NCI-H2029 (cell line): ENCODE measurements around the gene RCN2.
A peak's percentile ranks its signal among the peaks of the same experiment; 100 is the strongest.
"Not testable (repeated sequence)": the region's sequence is repeated elsewhere in the genome, so short reads cannot be mapped to it uniquely, and the experiment has no call there.

ENCODE experiments used
- DNase-seq: peaks from one replicate; lab custom pipeline; 2025; lab: John Stamatoyannopoulos, UW

The RCN2 gene

DNA sequence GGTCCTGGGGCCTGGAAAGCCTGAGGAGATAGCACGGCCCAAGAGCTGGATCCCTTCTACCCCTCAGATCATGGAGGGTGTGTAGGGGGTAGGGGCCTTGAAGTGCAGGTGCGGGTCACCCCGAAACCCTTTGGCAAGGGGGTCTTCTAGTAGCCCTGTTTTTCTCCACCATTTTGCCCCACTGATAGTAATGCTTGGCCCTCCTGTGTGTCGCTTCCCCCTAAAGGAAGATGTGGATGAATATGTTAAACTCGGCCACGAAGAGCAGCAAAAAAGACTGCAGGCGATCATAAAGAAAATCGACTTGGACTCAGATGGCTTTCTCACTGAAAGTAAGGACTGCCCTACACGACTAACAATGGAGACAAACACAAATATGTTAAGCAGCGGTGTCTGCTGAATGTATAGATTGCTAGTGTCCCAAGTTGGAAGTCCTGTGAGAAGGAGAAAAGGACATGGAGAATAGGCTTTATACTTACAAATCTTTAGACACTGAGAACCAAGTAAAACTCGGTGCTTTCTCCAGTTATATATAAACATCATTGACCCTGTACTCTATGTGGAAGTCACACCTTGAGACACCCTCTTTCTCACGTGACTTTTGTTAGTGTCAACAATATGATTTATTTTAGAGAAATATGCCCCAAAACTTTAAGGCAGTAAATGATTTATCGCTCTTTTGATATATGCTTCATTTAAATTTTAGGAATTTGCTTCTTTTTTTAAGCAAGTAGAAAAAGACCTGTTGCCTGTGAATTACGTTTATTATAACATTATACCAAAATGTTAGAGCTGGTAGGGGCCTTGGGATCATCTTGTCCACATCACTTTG, 802 bp downstream of the RCN2 start:
- no peak for DNase-seq

DNA sequence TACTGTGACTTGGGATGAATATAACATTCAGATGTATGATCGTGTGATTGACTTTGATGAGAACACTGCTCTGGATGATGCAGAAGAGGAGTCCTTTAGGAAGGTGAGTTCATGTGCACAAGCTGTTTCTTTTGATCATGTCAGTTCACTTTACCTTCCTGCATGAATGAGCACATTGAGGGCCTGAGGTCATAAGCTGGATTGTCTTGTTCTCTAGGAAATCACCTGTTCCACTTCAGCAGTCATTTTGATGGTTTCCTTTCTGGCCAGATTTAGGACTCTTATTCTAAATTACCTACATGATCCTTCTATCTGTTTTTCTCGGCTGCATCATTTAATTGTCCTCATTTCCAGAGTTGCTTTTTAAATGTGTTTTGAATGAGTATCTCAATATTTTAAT, 4.1 kb downstream of the RCN2 start:
- peak; percentile 52 for DNase-seq

GRCh38 chr15:76936671-76937070, 5.1 kb downstream of the RCN2 start:
- DNase-seq = no peak

- DNase-seq = no peak
Observed at GRCh38 chr15:76938752-76939151, 7.2 kb downstream of the RCN2 start.

DNA sequence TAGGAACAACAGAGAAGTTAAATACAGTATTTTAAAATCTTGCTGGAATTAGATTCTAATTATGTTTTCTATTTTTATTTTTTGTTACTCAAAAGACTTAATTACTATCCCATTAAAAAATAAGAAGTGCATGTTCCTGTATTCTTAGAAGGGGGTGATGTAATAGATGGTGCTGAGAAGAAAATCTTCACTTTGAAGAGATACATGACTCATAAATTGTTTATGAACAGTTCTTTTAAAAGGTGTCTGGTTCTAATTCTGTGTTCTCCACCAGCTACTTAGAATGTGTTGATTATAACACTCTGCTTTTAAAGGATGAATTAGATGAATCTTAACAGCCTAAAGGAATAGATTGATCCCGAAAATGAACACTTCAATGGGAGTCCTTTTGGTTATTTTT, 8.2 kb downstream of the RCN2 start:
- DNase-seq = no peak

DNA sequence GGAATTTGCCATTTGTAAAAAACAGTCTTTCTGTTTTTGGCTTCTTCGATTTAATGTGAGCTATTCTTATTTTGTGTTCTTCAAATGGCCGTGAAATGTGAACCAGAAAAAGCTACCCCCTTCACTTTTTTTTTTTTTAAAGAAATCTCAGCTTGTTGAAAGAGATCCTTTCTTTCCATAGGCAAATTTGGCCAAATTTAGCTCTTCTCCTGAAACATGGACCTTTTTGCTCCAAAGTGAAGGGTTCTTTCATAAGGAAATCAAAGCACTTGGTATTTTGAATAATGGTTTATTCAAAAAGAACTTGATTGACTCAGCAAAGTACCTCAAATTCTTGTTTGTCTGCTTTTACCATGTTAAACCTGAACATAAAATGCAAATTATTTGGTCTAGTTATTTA, 10.1 kb downstream of the RCN2 start:
- DNase-seq = no peak

DNA sequence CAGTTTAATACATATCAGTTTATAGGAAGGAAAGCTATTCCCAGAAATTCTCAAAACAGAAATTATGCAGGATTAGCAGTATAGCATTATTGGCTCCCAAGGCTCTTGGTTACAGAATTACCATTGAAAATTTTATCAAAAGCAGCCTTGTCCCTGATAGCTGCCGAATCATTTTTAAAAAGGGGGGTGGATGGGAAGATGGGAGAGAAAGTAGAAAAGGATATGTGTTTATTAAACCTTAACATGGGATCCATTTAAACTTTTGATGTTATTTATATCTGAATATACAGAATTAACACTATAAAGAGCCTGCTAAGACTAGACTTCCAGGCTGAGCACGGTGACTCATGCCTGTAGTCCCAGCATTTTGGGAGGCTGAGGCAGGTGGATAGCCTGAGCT, 10.8 kb downstream of the RCN2 start:
- no peak for DNase-seq

GRCh38 chr15:76945494-76946093, 14.0 kb downstream of the RCN2 start:
- DNase-seq = no peak

GRCh38 chr15:76947454-76947853, 15.9 kb downstream of the RCN2 start:
- no peak for DNase-seq

GRCh38 chr15:76951220-76951619, 19.7 kb downstream of the RCN2 start:
- DNase-seq = no peak

DNA sequence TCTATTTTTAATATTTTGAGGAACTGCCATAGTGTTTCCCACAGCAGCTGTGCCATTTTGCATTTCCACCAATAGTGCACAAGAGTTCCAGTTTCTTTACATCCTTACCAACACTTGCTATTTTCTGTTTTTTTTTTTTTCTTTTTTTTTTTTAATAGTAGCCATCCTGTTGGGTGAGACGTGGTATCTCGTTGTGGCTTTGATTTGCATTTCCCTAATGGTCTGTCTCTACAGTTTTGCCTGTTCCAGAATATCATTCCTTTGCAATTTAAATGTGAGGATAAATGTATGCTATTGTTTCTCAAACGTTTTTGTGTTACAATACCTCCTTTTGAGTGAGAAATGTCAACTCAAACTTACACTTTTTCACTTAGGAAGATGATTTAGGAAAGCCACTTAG, 22.4 kb downstream of the RCN2 start:
- DNase-seq = no peak

GRCh38 chr15:76954744-76955143, 23.2 kb downstream of the RCN2 start:
- DNase-seq = no peak

- no peak for DNase-seq
Observed at GRCh38 chr15:76961268-76962011, 29.9 kb downstream of the RCN2 start.

- no peak for DNase-seq
Observed at GRCh38 chr15:76962337-76963013, 30.9 kb downstream of the RCN2 start.

DNA sequence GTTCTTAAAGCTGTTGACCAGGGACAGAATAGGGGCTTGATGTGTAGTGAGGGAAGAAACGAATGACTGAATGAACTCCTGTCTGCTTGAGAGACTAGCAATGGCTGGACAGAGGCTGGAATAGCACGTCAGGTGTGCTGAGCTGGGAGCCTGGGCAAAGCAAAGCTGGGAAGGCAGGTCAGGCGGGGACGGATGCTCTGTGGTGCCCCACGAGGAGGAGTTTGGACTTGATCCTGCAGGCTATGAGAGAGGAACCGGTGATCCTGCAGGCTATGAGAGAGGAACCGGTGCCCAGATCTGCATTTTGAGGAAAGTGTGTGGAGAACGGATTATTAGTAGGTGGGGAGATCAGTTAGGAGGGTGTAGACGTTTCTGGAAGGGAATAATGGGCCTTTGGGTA, 32.0 kb downstream of the RCN2 start:
- no peak for DNase-seq

GRCh38 chr15:76964157-76964556, 32.6 kb downstream of the RCN2 start:
- DNase-seq = no peak

- not testable (repeated sequence) for DNase-seq
Observed at GRCh38 chr15:76966051-76966450, 34.5 kb downstream of the RCN2 start.

- no peak for DNase-seq
Observed at GRCh38 chr15:76967067-76967466, 35.5 kb downstream of the RCN2 start.

- no peak for DNase-seq
Observed at GRCh38 chr15:76968306-76968705, 36.8 kb downstream of the RCN2 start.

- no peak for DNase-seq
Observed at GRCh38 chr15:76972389-76973361, 41.1 kb downstream of the RCN2 start.

GRCh38 chr15:76973362-76973743, 41.8 kb downstream of the RCN2 start:
- no peak for DNase-seq
